Measurements from ENCODE around the gene ZNF683.

The ZNF683 gene

GRCh38 chr1:26358411-26359384, 13.9 kb downstream of the ZNF683 start:
- peak; percentile 82 for DNase-seq (ENCODE audit: low spot score)

- no peak for DNase-seq (ENCODE audit: low spot score)
Observed at GRCh38 chr1:26357121-26357602, 15.4 kb downstream of the ZNF683 start.

GRCh38 chr1:26356106-26356505, 16.4 kb downstream of the ZNF683 start:
- no peak for DNase-seq (ENCODE audit: low spot score)

GRCh38 chr1:26354972-26355371, 17.6 kb downstream of the ZNF683 start:
- DNase-seq (ENCODE audit: low spot score), result no peak

- DNase-seq (ENCODE audit: low spot score), result no peak
Observed at GRCh38 chr1:26353976-26354820, 18.4 kb downstream of the ZNF683 start, which contains the start of gene CRYBG2. Gene CRYBG2, minus strand, starts transcription at chr1:26354130. Its CDS starts 7,473 bp downstream, at chr1:26346657.

- DNase-seq (ENCODE audit: low spot score), result no peak
Observed at GRCh38 chr1:26353210-26353859, 19.2 kb downstream of the ZNF683 start.

GRCh38 chr1:26352338-26352679, 20.2 kb downstream of the ZNF683 start:
- no peak for DNase-seq (ENCODE audit: low spot score)

GRCh38 chr1:26351590-26352337, 20.8 kb downstream of the ZNF683 start:
- no peak for DNase-seq (ENCODE audit: low spot score)

- DNase-seq (ENCODE audit: low spot score), result no peak
Observed at GRCh38 chr1:26350701-26351589, 21.6 kb downstream of the ZNF683 start.

- no peak for DNase-seq (ENCODE audit: low spot score)
Observed at GRCh38 chr1:26350343-26350700, 22.2 kb downstream of the ZNF683 start.

- no peak for DNase-seq (ENCODE audit: low spot score)
Observed at GRCh38 chr1:26349877-26350244, 22.7 kb downstream of the ZNF683 start.

- DNase-seq (ENCODE audit: low spot score), result no peak
Observed at GRCh38 chr1:26349188-26349876, 23.2 kb downstream of the ZNF683 start.

- no peak for DNase-seq (ENCODE audit: low spot score)
Observed at GRCh38 chr1:26346274-26347033, 26.1 kb downstream of the ZNF683 start.

GRCh38 chr1:26345718-26346117, 26.8 kb downstream of the ZNF683 start:
- DNase-seq (ENCODE audit: low spot score), result no peak

- no peak for DNase-seq (ENCODE audit: low spot score)
Observed at GRCh38 chr1:26344147-26344920, 28.2 kb downstream of the ZNF683 start.

GRCh38 chr1:26340047-26340481, 32.5 kb downstream of the ZNF683 start:
- DNase-seq (ENCODE audit: low spot score), result no peak

- no peak for DNase-seq (ENCODE audit: low spot score)
Observed at GRCh38 chr1:26338670-26339069, 33.9 kb downstream of the ZNF683 start.

GRCh38 chr1:26337625-26338024, 34.9 kb downstream of the ZNF683 start:
- DNase-seq (ENCODE audit: low spot score), result no peak

Measured in CD4-positive, alpha-beta T cell treated with Interleukin-2 at 100 ng/mL for 4 hours (primary cell).